Sigmoid colon (tissue), 4 donors: Measurements from ENCODE around the gene TRIM8.
"Not testable (repeated sequence)": the region's sequence is repeated elsewhere in the genome, so short reads cannot be mapped to it uniquely, and the experiment has no call there.

Experiments used
- POLR2A ChIP-seq, 2 donors: fragments of 450-650 bp; IDR thresholded peaks; one replicate each; pipeline ENCODE4 v1.6.1; 2016; ENCODE audit warnings: antibody characterized with exemption in 2 of 2, mild to moderate bottlenecking in 2 of 2, moderate library complexity in 2 of 2
- POLR2AphosphoS5 ChIP-seq, 4 donors: sonication (generic); formaldehyde crosslinking; IDR thresholded peaks; one replicate each; pipeline ENCODE4 v1.6.1; 2017; ENCODE audit warnings: antibody characterized with exemption in 4 of 4
- TF ChIP-seq, protein P1 (sequence below), 4 experiments: fragments of 450-650 bp in 3 of 4; fragments of 200-600 bp in 1 of 4; IDR thresholded peaks; one replicate each; pipeline ENCODE4 v1.5.1; 2016 to 2019; ENCODE audit warnings: antibody characterized with exemption in 4 of 4, mild to moderate bottlenecking in 3 of 4, moderate library complexity in 2 of 4

GRCh38 chr10:102695401-102695800, 51.1 kb downstream of the TRIM8 start:
- TF ChIP-seq POLR2A, POLR2AphosphoS5 (IDR thresholded peaks at IDR 0.05): not testable (repeated sequence)
- TF ChIP-seq, protein P1, sequence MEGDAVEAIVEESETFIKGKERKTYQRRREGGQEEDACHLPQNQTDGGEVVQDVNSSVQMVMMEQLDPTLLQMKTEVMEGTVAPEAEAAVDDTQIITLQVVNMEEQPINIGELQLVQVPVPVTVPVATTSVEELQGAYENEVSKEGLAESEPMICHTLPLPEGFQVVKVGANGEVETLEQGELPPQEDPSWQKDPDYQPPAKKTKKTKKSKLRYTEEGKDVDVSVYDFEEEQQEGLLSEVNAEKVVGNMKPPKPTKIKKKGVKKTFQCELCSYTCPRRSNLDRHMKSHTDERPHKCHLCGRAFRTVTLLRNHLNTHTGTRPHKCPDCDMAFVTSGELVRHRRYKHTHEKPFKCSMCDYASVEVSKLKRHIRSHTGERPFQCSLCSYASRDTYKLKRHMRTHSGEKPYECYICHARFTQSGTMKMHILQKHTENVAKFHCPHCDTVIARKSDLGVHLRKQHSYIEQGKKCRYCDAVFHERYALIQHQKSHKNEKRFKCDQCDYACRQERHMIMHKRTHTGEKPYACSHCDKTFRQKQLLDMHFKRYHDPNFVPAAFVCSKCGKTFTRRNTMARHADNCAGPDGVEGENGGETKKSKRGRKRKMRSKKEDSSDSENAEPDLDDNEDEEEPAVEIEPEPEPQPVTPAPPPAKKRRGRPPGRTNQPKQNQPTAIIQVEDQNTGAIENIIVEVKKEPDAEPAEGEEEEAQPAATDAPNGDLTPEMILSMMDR (IDR thresholded peaks at IDR 0.05) = not testable (repeated sequence)
